Activated CD8-positive, alpha-beta T cell treated with anti-CD3 and anti-CD28 coated beads for 36 hours (primary cell): ENCODE results near the gene GRB10. TPM values are rescaled to one million over a fixed set of nuclear protein-coding genes. Genes with fewer than 3 reads are reported as not detected.

ENCODE experiments used
- ATAC-seq: fragments of 200-7000 bp; cut with Tn5 transposase; one replicate; pipeline ENCODE4 v1.10.0; 2021; ENCODE audit warnings: mild to moderate bottlenecking, moderate library complexity
- CTCF ChIA-PET: fragments of 350-600 bp; sonication (Branson Sonifier 250); formaldehyde crosslinking; loops from one replicate; lab custom pipeline; 2021; ENCODE audit warnings: antibody characterized with exemption; lab: Charles Lee
- POLR2A ChIA-PET: fragments of 350-600 bp; sonication (Branson Sonifier 250); formaldehyde crosslinking; loops from one replicate; lab custom pipeline; 2021; ENCODE audit warnings: antibody characterized with exemption; lab: Charles Lee
- DNase-seq: peaks from one replicate; pipeline ENCODE4 v3.0.0-alpha.2; 2020
- H3K27ac Mint-ChIP-seq: one replicate; pipeline ENCODE4 v1.8.0; 2021; ENCODE audit warnings: mild to moderate bottlenecking, mixed read lengths
- H3K27me3 Mint-ChIP-seq: one replicate; pipeline ENCODE4 v1.8.0; 2021; ENCODE audit warnings: mixed read lengths
- H3K36me3 Mint-ChIP-seq: one replicate; pipeline ENCODE4 v1.8.0; 2021; ENCODE audit warnings: low read depth, mixed read lengths
- H3K4me1 Mint-ChIP-seq: one replicate; pipeline ENCODE4 v1.8.0; 2021; ENCODE audit warnings: low read depth, mixed read lengths
- H3K4me3 Mint-ChIP-seq: one replicate; pipeline ENCODE4 v1.8.0; 2021; ENCODE audit warnings: mild to moderate bottlenecking, moderate library complexity, mixed read lengths
- H3K9me3 Mint-ChIP-seq: one replicate; pipeline ENCODE4 v1.8.0; 2021; ENCODE audit warnings: mixed read lengths
- CTCF ChIP-seq: fragments of 200-600 bp; IDR thresholded peaks from one replicate; pipeline ENCODE4 v1.8.0; 2022; ENCODE audit warnings: antibody characterized with exemption, mild to moderate bottlenecking
- intact Hi-C: fragments of 100-400 bp; cut with micrococcal nuclease; formaldehyde crosslinking; loops from one replicate; pipeline ENCODE4 v1.10.0; 2022
- total RNA-seq, 2 experiments: library from RNA; stranded (reverse); gene quantifications; one replicate each; pipeline ENCODE4 v1.2.3, GENCODE V29; 2021

The GRB10 gene
- total RNA-seq, 2 experiments from 2014 or later: 5.6 to 6.9 TPM

DNA sequence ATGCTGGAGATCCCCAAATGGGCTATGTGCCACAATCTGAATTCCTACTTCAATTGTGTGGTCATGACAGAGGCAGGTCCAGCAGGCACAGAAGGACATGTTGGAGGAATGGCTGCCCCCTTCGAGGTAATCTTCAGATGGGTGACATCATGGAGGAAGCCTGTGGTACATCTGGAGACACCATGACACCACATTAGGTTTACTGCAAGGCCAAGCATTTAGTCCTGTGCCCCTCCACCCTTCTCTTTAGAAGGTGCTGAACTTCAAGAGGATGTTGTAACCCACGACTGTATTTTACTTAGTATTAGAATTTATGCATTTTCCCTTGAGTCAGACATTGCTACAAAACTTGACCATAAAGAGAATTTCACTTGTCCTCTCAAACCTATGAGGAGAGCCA lies 142.4 kb downstream of the GRB10 start:
- no peaks in the 10 kb centered on the region for H3K9me3 Mint-ChIP-seq
- ChIA-PET CTCF (interaction anchor here (2.0 kb wide), 1 partner anchor 172 kb away, joined by 8 read pairs; no protein-coding TSS in a partner anchor), POLR2A (no interaction called here)
- no peak overlapping the region for H3K4me3 Mint-ChIP-seq
- ATAC-seq (no peak), DNase-seq (no peak)
- H3K27ac Mint-ChIP-seq: no peak overlapping the region
- H3K4me1 Mint-ChIP-seq: no peaks in the 10 kb centered on the region
- intact Hi-C loops: no loop called here
- H3K36me3 Mint-ChIP-seq: no peaks in the 10 kb centered on the region
- H3K27me3 Mint-ChIP-seq: peaks cover 1% of the 10 kb centered on the region
- no peak for TF ChIP-seq CTCF

DNA sequence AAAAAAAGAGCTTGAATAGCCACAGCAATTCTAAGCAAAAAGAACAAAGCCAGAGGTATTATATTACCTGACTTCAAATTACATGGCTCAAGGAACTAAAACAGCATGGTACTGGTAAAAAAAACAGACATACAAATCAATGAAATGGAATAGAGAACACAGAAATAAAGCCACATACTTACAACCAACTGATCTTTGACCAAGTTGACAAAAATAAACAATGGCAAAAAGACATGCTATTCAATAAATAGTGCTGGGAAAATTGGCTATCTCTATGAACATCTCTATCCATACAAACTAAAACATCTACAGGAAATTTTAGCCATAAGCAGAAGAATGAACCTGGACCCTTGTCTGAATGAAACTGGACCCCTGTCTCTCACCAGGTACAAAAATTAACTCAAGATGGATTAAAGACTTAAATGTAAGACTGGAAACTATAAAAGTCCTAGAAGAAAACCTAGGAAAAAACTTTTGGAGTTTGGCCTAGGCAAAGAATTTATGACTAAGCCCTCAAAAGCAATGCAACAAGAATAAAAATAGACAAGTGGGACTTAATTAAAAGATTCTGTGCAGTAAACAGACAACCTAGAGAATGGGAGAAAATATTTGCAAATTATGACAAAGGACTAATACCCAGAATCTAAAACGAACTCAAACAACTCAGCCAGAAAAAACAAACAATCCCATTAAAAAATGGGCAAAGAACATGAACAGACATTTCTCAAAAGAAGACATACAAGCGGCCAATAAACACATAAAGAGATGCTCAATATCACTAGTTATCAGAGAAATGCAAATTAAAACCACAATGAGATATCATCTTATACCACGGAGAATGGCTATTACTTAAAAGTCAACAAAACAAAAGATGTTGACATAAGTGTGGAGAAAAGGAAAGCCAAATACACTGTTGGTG lies 144.7 kb downstream of the GRB10 start:
- POLR2A ChIA-PET: no interaction called here

GRCh38 chr7:50634378-50634777 lies 148.3 kb downstream of the GRB10 start:
- H3K27me3 Mint-ChIP-seq: peaks cover 3% of the 10 kb centered on the region
- H3K4me3 Mint-ChIP-seq: no peak overlapping the region
- DNase-seq (no peak), ATAC-seq (no peak)
- no peak overlapping the region for H3K27ac Mint-ChIP-seq
- ChIA-PET CTCF (interaction anchor here (1.0 to 6.9 kb wide), 14 partner anchors 9 to 528 kb away, joined by 3 to 52 read pairs (median 11); no protein-coding TSS in a partner anchor), POLR2A (no interaction called here)
- no peak for TF ChIP-seq CTCF
- peaks cover 5% of the 10 kb centered on the region for H3K4me1 Mint-ChIP-seq
- H3K9me3 Mint-ChIP-seq: no peaks in the 10 kb centered on the region
- intact Hi-C loops: loop anchor here (5.0 kb wide), 1 partner anchor 167 kb away; no protein-coding TSS in a partner anchor
- H3K36me3 Mint-ChIP-seq: no peaks in the 10 kb centered on the region

More for the DNA sequence above, 144.7 kb downstream of the GRB10 start:
- ATAC-seq: no peak
- no peak for TF ChIP-seq CTCF
- DNase-seq: no peak
- intact Hi-C loops: no loop called here
- peaks cover 3% of the 10 kb centered on the region for H3K27me3 Mint-ChIP-seq
- CTCF ChIA-PET: no interaction called here
- H3K9me3 Mint-ChIP-seq: no peaks in the 10 kb centered on the region
- no peak overlapping the region for H3K27ac Mint-ChIP-seq
- H3K36me3 Mint-ChIP-seq: no peaks in the 10 kb centered on the region
- no peak overlapping the region for H3K4me3 Mint-ChIP-seq
- peaks cover 5% of the 10 kb centered on the region for H3K4me1 Mint-ChIP-seq

DNA sequence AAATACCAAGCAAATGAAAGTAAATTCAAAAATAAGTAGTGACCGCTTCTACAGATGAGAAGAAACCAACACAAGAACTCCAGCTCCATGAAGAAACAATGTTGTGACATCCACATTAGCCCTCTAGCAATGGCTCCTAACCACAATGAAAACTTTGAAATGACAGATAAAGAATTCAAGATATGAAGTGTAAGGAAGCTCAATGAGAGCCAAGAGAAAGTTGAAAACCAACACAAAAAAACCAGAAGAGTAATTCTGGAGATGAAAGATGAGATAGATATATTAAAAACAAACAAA lies 149.3 kb downstream of the GRB10 start:
- ATAC-seq (no peak), DNase-seq (no peak)
- H3K36me3 Mint-ChIP-seq: no peaks in the 10 kb centered on the region
- TF ChIP-seq CTCF: no peak
- no peak overlapping the region for H3K4me3 Mint-ChIP-seq
- ChIA-PET CTCF (interaction anchor here (0.7 to 6.9 kb wide), 35 partner anchors 10 to 541 kb away, joined by 3 to 52 read pairs (median 4); no protein-coding TSS in a partner anchor), POLR2A (interaction anchor here (1.3 kb wide), 1 partner anchor 184 kb away, joined by 3 read pairs; no protein-coding TSS in a partner anchor)
- no peaks in the 10 kb centered on the region for H3K9me3 Mint-ChIP-seq
- no peak overlapping the region for H3K27ac Mint-ChIP-seq
- peaks cover 3% of the 10 kb centered on the region for H3K27me3 Mint-ChIP-seq
- intact Hi-C loops: loop anchor here (5.0 kb wide), 1 partner anchor 166 kb away; no protein-coding TSS in a partner anchor
- H3K4me1 Mint-ChIP-seq: peaks cover 5% of the 10 kb centered on the region
